Glutamatergic neuron (in vitro differentiated cells): ENCODE results near the gene PYY. TPM values are rescaled to one million over a fixed set of nuclear protein-coding genes. Genes with fewer than 3 reads are reported as not detected.

ENCODE experiments used
- DNase-seq: peaks from one replicate; pipeline ENCODE4 v3.0.0; 2022
- H3K27ac Mint-ChIP-seq: one replicate; pipeline ENCODE4 v1.8.0; 2020; ENCODE audit warnings: mild to moderate bottlenecking, mixed read lengths, inconsistent platforms; ENCODE audit not compliant: unreplicated experiment
- H3K27me3 Mint-ChIP-seq: one replicate; pipeline ENCODE4 v1.8.0; 2020; ENCODE audit warnings: mild to moderate bottlenecking, moderate library complexity, mixed read lengths, inconsistent platforms; ENCODE audit not compliant: unreplicated experiment
- H3K36me3 Mint-ChIP-seq: one replicate; pipeline ENCODE4 v1.8.0; 2020; ENCODE audit warnings: mild to moderate bottlenecking, mixed read lengths, inconsistent platforms; ENCODE audit not compliant: unreplicated experiment
- H3K4me1 Mint-ChIP-seq: one replicate; pipeline ENCODE4 v1.8.0; 2020; ENCODE audit warnings: mild to moderate bottlenecking, low read depth, mixed read lengths, inconsistent platforms; ENCODE audit not compliant: unreplicated experiment
- H3K4me3 Mint-ChIP-seq: one replicate; pipeline ENCODE4 v1.8.0; 2020; ENCODE audit warnings: mild to moderate bottlenecking, mixed read lengths, inconsistent platforms; ENCODE audit not compliant: unreplicated experiment
- H3K9me3 Mint-ChIP-seq: one replicate; pipeline ENCODE4 v1.8.0; 2020; ENCODE audit warnings: mild to moderate bottlenecking, moderate library complexity, mixed read lengths, inconsistent platforms; ENCODE audit not compliant: unreplicated experiment
- total RNA-seq: library from RNA; stranded (reverse); fragmentation: NEBNext Ultra II Directional; extraction: Animal tissue kit (Norgen Biotek cat#: 25700); gene quantifications from one replicate; pipeline ENCODE4 v1.2.1, GENCODE V29; 2021; ENCODE audit not compliant: unreplicated experiment
- TF ChIP-seq, protein P1 (sequence below): fragments of 200-600 bp; sonication (generic); IDR thresholded peaks from one replicate; pipeline ENCODE4 v1.5.0; 2021; ENCODE audit not compliant: partially characterized antibody, unreplicated experiment

The PYY gene
- total RNA-seq, 1 donor from 2014 or later: not detected

DNA sequence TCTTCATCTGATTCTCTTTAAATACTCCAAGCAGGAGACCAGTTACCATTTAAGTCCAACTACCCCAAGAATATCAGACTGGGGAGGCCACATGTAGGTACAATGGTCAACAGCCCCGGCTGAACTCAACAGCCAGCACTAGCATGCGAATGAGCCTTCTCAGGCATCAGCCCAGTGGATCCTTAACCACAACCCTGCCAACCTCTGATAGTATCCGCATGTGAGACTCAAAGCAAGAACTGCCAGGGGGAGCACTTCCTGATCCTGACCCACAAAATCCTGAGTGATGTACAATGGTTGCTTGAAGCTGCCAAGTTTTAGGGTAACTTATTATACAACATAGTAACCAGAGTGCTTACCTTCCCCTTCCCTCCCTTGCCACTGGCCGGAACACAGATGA lies 4.0 kb downstream of the PYY start:
- H3K9me3 Mint-ChIP-seq: peaks cover 6% of the 10 kb centered on the region
- TF ChIP-seq, protein P1, sequence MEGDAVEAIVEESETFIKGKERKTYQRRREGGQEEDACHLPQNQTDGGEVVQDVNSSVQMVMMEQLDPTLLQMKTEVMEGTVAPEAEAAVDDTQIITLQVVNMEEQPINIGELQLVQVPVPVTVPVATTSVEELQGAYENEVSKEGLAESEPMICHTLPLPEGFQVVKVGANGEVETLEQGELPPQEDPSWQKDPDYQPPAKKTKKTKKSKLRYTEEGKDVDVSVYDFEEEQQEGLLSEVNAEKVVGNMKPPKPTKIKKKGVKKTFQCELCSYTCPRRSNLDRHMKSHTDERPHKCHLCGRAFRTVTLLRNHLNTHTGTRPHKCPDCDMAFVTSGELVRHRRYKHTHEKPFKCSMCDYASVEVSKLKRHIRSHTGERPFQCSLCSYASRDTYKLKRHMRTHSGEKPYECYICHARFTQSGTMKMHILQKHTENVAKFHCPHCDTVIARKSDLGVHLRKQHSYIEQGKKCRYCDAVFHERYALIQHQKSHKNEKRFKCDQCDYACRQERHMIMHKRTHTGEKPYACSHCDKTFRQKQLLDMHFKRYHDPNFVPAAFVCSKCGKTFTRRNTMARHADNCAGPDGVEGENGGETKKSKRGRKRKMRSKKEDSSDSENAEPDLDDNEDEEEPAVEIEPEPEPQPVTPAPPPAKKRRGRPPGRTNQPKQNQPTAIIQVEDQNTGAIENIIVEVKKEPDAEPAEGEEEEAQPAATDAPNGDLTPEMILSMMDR: no peak

GRCh38 chr17:43946781-43947180 lies 7.0 kb downstream of the PYY start:
- Mint-ChIP-seq H3K4me1 (peaks cover 3% of the 10 kb centered on the region), H3K27ac (no peak overlapping the region), H3K4me3 (no peak overlapping the region), H3K27me3 (peaks cover 10% of the 10 kb centered on the region), H3K36me3 (no peaks in the 10 kb centered on the region), H3K9me3 (peaks cover 1% of the 10 kb centered on the region)
- TF ChIP-seq, protein P1: no peak
- no peak for DNase-seq

More for the DNA sequence above, 4.0 kb downstream of the PYY start:
- Mint-ChIP-seq H3K4me3 (no peak overlapping the region), H3K4me1 (peaks cover 6% of the 10 kb centered on the region), H3K27ac (no peak overlapping the region), H3K27me3 (peaks cover 11% of the 10 kb centered on the region), H3K36me3 (no peaks in the 10 kb centered on the region)
- no peak for DNase-seq

- no peak overlapping the region for H3K27ac Mint-ChIP-seq
- H3K4me3 Mint-ChIP-seq: no peak overlapping the region
- H3K9me3 Mint-ChIP-seq: peaks cover 3% of the 10 kb centered on the region
- H3K36me3 Mint-ChIP-seq: no peaks in the 10 kb centered on the region
- TF ChIP-seq, protein P1: no peak
- peaks cover 9% of the 10 kb centered on the region for H3K4me1 Mint-ChIP-seq
- H3K27me3 Mint-ChIP-seq: peaks cover 7% of the 10 kb centered on the region
- DNase-seq: no peak
These were observed 8.5 kb downstream of the PYY start for GRCh38 chr17:43945074-43945829.

- no peaks in the 10 kb centered on the region for H3K36me3 Mint-ChIP-seq
- no peak within 1 kb of the TSS for H3K27ac Mint-ChIP-seq
These were observed 11.6 kb downstream of the PYY start, which contains the start of gene PPY for GRCh38 chr17:43942051-43942685. Gene PPY, minus strand, starts transcription at chr17:43942476. Its CDS starts 822 bp downstream, at chr17:43941654.

More at GRCh38 chr17:43942051-43942685, 11.6 kb downstream of the PYY start, which contains the start of gene PPY:
- Mint-ChIP-seq H3K27me3 (peaks cover 5% of the 10 kb centered on the region), H3K4me3 (no peak within 1 kb of the TSS), H3K9me3 (peaks cover 3% of the 10 kb centered on the region), H3K4me1 (peaks cover 9% of the 10 kb centered on the region)
- TF ChIP-seq, protein P1: no peak
- DNase-seq: no peak
